ENCODE results near the gene PAPOLB. TPM values are rescaled to one million over a fixed set of nuclear protein-coding genes. Genes with fewer than 3 reads are reported as not detected.

PAPOLB gene
- polyA plus RNA-seq, 4 donors, result 0.05 to 0.14 (median 0.11) TPM

Other genes with a start within 250 kb of the PAPOLB start
- gene FOXK1, start 179.7 kb downstream of the PAPOLB start, polyA plus RNA-seq (ENCODE audit: insufficient read length in 4 of 4), result 10 to 100 TPM; 12.9 to 17.4 (median 15.2) TPM
- gene AP5Z1, start 86.4 kb downstream of the PAPOLB start, polyA plus RNA-seq (ENCODE audit: insufficient read length in 4 of 4), result 10 to 100 TPM; 14.1 to 32.9 (median 15.7) TPM
- 1 to 10 TPM; 1.4 to 4.0 (median 2.9) TPM for gene RADIL, start 21.7 kb upstream of the PAPOLB start, polyA plus RNA-seq (ENCODE audit: insufficient read length in 4 of 4)
- under 1 TPM; 0.06 to 0.18 (median 0.11) TPM for gene MMD2, start 97.2 kb upstream of the PAPOLB start, polyA plus RNA-seq (ENCODE audit: insufficient read length in 4 of 4)
- 10 to 100 TPM; 14.2 to 27.9 (median 22.6) TPM for gene RBAK, start 183.8 kb upstream of the PAPOLB start, polyA plus RNA-seq (ENCODE audit: insufficient read length in 4 of 4)

All from left renal pelvis (tissue), 4 donors.